ENCODE data around the gene ADAT2. TPM values are rescaled to one million over a fixed set of nuclear protein-coding genes. Genes with fewer than 3 reads are reported as not detected.

ADAT2 gene
- total and polyA plus RNA-seq, 2 of the 13 experiments (the other 11 are each of a cell fraction or from before 2014, with no cell fraction given), result 10.5 to 18.3 TPM

GRCh38 chr6:143410859-143411270, 39.6 kb downstream of the ADAT2 start (continued):
- TF ChIP-seq, protein P1, sequence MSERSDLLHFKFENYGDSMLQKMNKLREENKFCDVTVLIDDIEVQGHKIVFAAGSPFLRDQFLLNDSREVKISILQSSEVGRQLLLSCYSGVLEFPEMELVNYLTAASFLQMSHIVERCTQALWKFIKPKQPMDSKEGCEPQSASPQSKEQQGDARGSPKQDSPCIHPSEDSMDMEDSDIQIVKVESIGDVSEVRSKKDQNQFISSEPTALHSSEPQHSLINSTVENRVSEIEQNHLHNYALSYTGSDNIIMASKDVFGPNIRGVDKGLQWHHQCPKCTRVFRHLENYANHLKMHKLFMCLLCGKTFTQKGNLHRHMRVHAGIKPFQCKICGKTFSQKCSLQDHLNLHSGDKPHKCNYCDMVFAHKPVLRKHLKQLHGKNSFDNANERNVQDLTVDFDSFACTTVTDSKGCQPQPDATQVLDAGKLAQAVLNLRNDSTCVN (CRISPR knock-in tag; IDR thresholded peaks at IDR 0.05; ENCODE audit: borderline replicate concordance), result no peak
- TF ChIP-seq, protein P2, sequence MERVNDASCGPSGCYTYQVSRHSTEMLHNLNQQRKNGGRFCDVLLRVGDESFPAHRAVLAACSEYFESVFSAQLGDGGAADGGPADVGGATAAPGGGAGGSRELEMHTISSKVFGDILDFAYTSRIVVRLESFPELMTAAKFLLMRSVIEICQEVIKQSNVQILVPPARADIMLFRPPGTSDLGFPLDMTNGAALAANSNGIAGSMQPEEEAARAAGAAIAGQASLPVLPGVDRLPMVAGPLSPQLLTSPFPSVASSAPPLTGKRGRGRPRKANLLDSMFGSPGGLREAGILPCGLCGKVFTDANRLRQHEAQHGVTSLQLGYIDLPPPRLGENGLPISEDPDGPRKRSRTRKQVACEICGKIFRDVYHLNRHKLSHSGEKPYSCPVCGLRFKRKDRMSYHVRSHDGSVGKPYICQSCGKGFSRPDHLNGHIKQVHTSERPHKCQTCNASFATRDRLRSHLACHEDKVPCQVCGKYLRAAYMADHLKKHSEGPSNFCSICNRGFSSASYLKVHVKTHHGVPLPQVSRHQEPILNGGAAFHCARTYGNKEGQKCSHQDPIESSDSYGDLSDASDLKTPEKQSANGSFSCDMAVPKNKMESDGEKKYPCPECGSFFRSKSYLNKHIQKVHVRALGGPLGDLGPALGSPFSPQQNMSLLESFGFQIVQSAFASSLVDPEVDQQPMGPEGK (CRISPR knock-in tag; IDR thresholded peaks at IDR 0.05), result 0 out of 2 replicates have a peak, but pooled peaks have one; percentile 30
- peak; percentile 69 for TF ChIP-seq ZGPAT (CRISPR knock-in tag; IDR thresholded peaks at IDR 0.05)
- no peak for TF ChIP-seq SKI (IDR thresholded peaks at IDR 0.05; ENCODE audit: partially characterized antibody)
- no peak for TF ChIP-seq MXD1 (CRISPR knock-in tag; IDR thresholded peaks at IDR 0.05)
- no peak for TF ChIP-seq ZNF484 (CRISPR knock-in tag; IDR thresholded peaks at IDR 0.05; ENCODE audit: borderline replicate concordance, low read depth)
- TF ChIP-seq ZNF879 (CRISPR knock-in tag; IDR thresholded peaks at IDR 0.05), result no peak
- no peak for TF ChIP-seq ZNF3 (CRISPR knock-in tag; IDR thresholded peaks at IDR 0.05)
- 0 out of 2 replicates have a peak, but pooled peaks have one; percentile 48 for TF ChIP-seq ZNF512B (CRISPR knock-in tag; IDR thresholded peaks at IDR 0.05; ENCODE audit: borderline replicate concordance)
- TF ChIP-seq FOXA1 (IDR thresholded peaks at IDR 0.05), result no peak
- peak; percentile 86 for TF ChIP-seq FOXA1 (CRISPR knock-in tag; IDR thresholded peaks at IDR 0.05)
- no peak for TF ChIP-seq CEBPB (IDR thresholded peaks at IDR 0.05; ENCODE audit: borderline replicate concordance, low read depth, low read length)
- TF ChIP-seq, protein P3, sequence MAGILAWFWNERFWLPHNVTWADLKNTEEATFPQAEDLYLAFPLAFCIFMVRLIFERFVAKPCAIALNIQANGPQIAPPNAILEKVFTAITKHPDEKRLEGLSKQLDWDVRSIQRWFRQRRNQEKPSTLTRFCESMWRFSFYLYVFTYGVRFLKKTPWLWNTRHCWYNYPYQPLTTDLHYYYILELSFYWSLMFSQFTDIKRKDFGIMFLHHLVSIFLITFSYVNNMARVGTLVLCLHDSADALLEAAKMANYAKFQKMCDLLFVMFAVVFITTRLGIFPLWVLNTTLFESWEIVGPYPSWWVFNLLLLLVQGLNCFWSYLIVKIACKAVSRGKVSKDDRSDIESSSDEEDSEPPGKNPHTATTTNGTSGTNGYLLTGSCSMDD (CRISPR knock-in tag; IDR thresholded peaks at IDR 0.05), result no peak
- no peak for TF ChIP-seq BRD4 (CRISPR knock-in tag; IDR thresholded peaks at IDR 0.05)
- TF ChIP-seq HNF4A (CRISPR knock-in tag; IDR thresholded peaks at IDR 0.05), result peak; percentile 93
- no peak for TF ChIP-seq ZKSCAN5 (CRISPR knock-in tag; IDR thresholded peaks at IDR 0.05)
- no peak for TF ChIP-seq ARHGAP35 (CRISPR knock-in tag; IDR thresholded peaks at IDR 0.05; ENCODE audit: borderline replicate concordance)
- TF ChIP-seq KLF12 (CRISPR knock-in tag; IDR thresholded peaks at IDR 0.05; ENCODE audit: borderline replicate concordance), result no peak
